Mucosa of descending colon (tissue), 3 donors: ENCODE data around the gene AP1G1. TPM values are rescaled to one million over a fixed set of nuclear protein-coding genes. Genes with fewer than 3 reads are reported as not detected.

Source experiments
- ATAC-seq: fragments of 200-7000 bp; cut with Tn5 transposase; one replicate; pipeline ENCODE4 v1.9.1; 2020; ENCODE audit warnings: mild to moderate bottlenecking, moderate library complexity
- DNase-seq, 3 donors: peaks; one replicate each; pipeline ENCODE4 v3.0.0-alpha.2; 2020
- H3K36me3 ChIP-seq: fragments of 200-600 bp; one replicate; pipeline ENCODE4 v1.8.0; 2021; ENCODE audit warnings: low read depth, mild to moderate bottlenecking
- H3K4me1 ChIP-seq: fragments of 200-600 bp; one replicate; pipeline ENCODE4 v1.8.0; 2021; ENCODE audit warnings: low read depth, mild to moderate bottlenecking
- H3K4me3 ChIP-seq: fragments of 200-600 bp; one replicate; pipeline ENCODE4 v1.8.0; 2021; ENCODE audit warnings: mild to moderate bottlenecking
- H3K9me3 ChIP-seq: fragments of 200-600 bp; one replicate; pipeline ENCODE4 v1.8.0; 2021; ENCODE audit warnings: mild to moderate bottlenecking
- CTCF ChIP-seq: fragments of 200-600 bp; IDR thresholded peaks from one replicate; pipeline ENCODE4 v1.8.0; 2022; ENCODE audit warnings: antibody characterized with exemption, mild to moderate bottlenecking
- intact Hi-C, 2 donors: fragments of 100-400 bp; cut with DNase I in 1 of 2; cut with micrococcal nuclease in 1 of 2; formaldehyde crosslinking; loops; one replicate each; pipeline versions ENCODE4 v1.11.0 to v1.11.1; 2022; cut with DNase I, micrococcal nuclease
- total RNA-seq, 3 donors: library from RNA; stranded (reverse); fragmentation: NEBNext Ultra II Directional in 2 of 3; extraction: Animal tissue kit (Norgen Biotek cat#: 25700) in 2 of 3; gene quantifications; one replicate each; pipeline versions ENCODE4 v1.2.1 to v1.2.4, GENCODE V29; 2021 to 2023
- donor health status: DM: no; HTN: no; CAD: no; lungs with moderate emphysema.
- donor health status: DM: no; HTN: no; CAD: no.
- donor health status: DM: no; HTN: yes; CAD: no.

The AP1G1 gene
- total RNA-seq, 3 donors from 2014 or later, result 82.9 to 108 (median 96.7) TPM

DNA sequence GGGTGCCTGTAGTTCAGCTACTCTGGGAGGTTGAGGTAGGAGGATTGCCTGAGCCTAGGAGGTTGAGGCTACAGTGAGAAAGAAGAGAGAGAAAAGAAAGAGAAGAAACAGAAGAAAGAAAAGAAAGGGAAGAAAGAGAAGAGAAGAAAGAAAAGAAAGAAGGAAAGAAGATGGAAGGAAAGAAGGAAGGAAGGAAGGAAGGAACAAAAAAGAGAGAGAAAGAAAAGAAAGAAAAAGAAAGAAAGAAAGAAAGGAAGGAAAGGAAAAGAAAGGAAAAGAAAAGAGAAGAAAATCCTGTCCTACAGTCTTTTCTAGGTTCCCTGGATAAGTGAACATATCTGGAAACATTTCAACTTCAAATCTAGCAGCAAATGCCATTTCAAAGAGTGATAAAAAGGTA, 54.5 kb downstream of the AP1G1 start:
- Histone ChIP-seq H3K9me3 (no peaks in the 10 kb centered on the region), H3K36me3 (peaks cover 7% of the 10 kb centered on the region), H3K4me1 (no peaks in the 10 kb centered on the region), H3K4me3 (no peak overlapping the region)
- DNase-seq (no peak), ATAC-seq (no peak)
- intact Hi-C loops, result no loop called here
- TF ChIP-seq CTCF, result no peak

DNA sequence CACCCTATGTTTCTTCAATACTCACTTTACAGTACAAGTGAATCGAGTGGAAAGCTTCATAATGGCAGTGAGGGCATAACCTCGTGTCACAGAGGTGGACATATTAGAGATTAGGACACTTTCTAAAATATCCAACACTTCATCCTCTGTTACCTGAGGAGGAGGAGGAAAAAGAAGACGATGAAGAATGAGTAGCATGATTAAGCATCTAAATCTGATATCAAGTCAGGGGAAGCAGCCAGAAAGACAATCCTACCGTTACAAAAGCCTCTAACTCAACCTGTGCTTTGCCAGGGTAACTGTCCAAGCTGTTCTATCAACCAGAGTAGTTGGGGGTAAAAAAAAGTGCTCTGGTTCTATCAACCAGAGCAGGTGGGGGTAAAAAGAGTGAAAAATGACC, 60.4 kb downstream of the AP1G1 start:
- TF ChIP-seq CTCF, result no peak
- H3K4me3 ChIP-seq, result no peak overlapping the region
- intact Hi-C loops, result loop anchor here in 1 of 2 donors (5.0 kb wide), 1 partner anchor 101 kb away; no protein-coding TSS in a partner anchor
- no peaks in the 10 kb centered on the region for H3K4me1 ChIP-seq
- DNase-seq, result no peak
- H3K9me3 ChIP-seq, result no peaks in the 10 kb centered on the region
- peaks cover 7% of the 10 kb centered on the region for H3K36me3 ChIP-seq
- no peak for ATAC-seq

GRCh38 chr16:71746442-71747046, 62.1 kb downstream of the AP1G1 start:
- DNase-seq, result peak in 1 of 3 donors; percentile 69
- peak; percentile 81 for ATAC-seq
- intact Hi-C loops, result loop anchor here in 1 of 2 donors (5.0 kb wide), 1 partner anchor 99 kb away; no protein-coding TSS in a partner anchor
- H3K4me3 ChIP-seq, result no peak overlapping the region
- no peaks in the 10 kb centered on the region for H3K9me3 ChIP-seq
- peaks cover 7% of the 10 kb centered on the region for H3K36me3 ChIP-seq
- H3K4me1 ChIP-seq, result no peaks in the 10 kb centered on the region
- TF ChIP-seq CTCF, result peak; percentile 36

DNA sequence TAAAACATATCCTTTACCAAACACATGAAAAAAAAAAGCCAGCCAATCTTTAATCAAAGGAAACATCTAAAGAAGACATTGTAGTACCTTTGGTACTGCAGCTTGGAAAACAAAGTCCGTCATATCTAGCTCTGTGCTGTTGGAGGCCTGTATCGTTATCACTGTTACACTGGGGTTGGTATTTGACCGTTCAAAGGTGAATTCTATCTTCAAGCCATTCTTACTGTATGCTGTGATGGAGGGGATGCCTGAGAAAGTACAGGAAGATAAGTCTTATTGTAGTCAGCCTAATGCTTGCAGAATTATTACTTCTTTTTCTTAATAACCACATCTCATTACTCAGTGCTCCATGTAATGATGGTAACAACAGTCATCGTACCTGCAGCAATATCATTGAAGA, 69.8 kb downstream of the AP1G1 start:
- no peaks in the 10 kb centered on the region for H3K9me3 ChIP-seq
- no peak for TF ChIP-seq CTCF
- ATAC-seq (no peak), DNase-seq (no peak)
- H3K36me3 ChIP-seq, result peaks cover 7% of the 10 kb centered on the region
- no peaks in the 10 kb centered on the region for H3K4me1 ChIP-seq
- H3K4me3 ChIP-seq, result no peak overlapping the region
- intact Hi-C loops, result no loop called here

DNA sequence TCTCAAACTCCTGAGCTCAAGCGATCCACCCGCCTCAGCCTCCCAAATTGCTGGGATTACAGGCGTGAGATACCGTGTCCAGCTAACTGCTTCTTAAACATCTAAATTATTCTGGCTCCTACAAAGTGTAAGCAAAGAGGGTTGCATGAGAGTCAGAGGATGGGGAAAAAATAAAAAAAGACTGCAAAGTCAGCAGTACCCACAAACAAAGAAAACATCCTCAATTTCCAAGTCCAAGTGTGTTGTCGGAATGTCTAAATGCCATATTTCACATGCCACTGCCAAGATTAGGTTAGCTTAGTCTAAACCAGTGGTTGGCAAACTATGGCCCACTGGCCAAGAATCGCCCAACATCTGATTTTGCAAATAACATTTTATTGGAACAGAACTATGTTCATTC, 71.1 kb downstream of the AP1G1 start:
- intact Hi-C loops, result no loop called here
- no peak for ATAC-seq
- Histone ChIP-seq H3K9me3 (no peaks in the 10 kb centered on the region), H3K36me3 (peaks cover 7% of the 10 kb centered on the region), H3K4me1 (no peaks in the 10 kb centered on the region), H3K4me3 (no peak overlapping the region)
- DNase-seq, result no peak
- no peak for TF ChIP-seq CTCF

- DNase-seq, result no peak
- Histone ChIP-seq H3K36me3 (peaks cover 7% of the 10 kb centered on the region), H3K4me3 (no peak overlapping the region), H3K4me1 (no peaks in the 10 kb centered on the region), H3K9me3 (no peaks in the 10 kb centered on the region)
- intact Hi-C loops, result no loop called here
- ATAC-seq, result no peak
- no peak for TF ChIP-seq CTCF
Observed at GRCh38 chr16:71734511-71734910, 74.1 kb downstream of the AP1G1 start.
